ENCODE measurements around the gene FAM135A. TPM values are rescaled to one million over a fixed set of nuclear protein-coding genes. Genes with fewer than 3 reads are reported as not detected.
"Not testable (repeated sequence)": the region's sequence is repeated elsewhere in the genome, so short reads cannot be mapped to it uniquely, and the experiment has no call there.

The FAM135A gene
- total RNA-seq, 1 donor from 2014 or later: 10.6 TPM

DNA sequence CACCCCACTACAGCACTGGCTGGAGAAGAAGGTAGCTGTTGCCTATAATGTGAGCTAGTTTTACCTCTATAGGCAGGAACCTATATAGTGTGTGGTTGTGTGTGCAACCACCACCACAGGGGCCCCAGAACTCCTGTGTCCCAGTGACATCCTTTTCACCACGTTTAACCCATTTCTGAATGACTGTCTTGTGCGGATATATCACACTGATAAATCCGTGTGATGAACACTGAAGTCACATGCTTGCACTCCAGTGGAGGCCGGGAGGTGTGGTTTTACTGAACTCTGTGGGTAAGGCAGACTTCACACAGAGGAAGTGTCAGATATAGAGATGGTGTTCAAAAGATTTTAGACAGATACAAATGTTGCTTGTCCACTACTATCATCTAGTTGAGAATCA lies 185.9 kb downstream of the FAM135A start:
- H3K27me3 Mint-ChIP-seq (ENCODE audit: low read depth): no peaks in the 10 kb centered on the region
- H3K4me1 Mint-ChIP-seq (ENCODE audit: low read depth): no peaks in the 10 kb centered on the region
- H3K9me3 Mint-ChIP-seq (ENCODE audit: low read depth): peaks cover 3% of the 10 kb centered on the region
- no peak for DNase-seq (ENCODE audit: low spot score)
- H3K36me3 Mint-ChIP-seq (ENCODE audit: low read depth): no peaks in the 10 kb centered on the region
- no peak for TF ChIP-seq CTCF (IDR thresholded peaks at IDR 0.05)
- no peak overlapping the region for H3K27ac Mint-ChIP-seq (ENCODE audit: unreplicated experiment)
- H3K4me3 Mint-ChIP-seq (ENCODE audit: unreplicated experiment): no peak overlapping the region

GRCh38 chr6:70601014-70601413 lies 187.7 kb downstream of the FAM135A start:
- no peaks in the 10 kb centered on the region for H3K36me3 Mint-ChIP-seq (ENCODE audit: low read depth)
- no peak for TF ChIP-seq CTCF (IDR thresholded peaks at IDR 0.05)
- peaks cover 7% of the 10 kb centered on the region for H3K9me3 Mint-ChIP-seq (ENCODE audit: low read depth)
- DNase-seq (ENCODE audit: low spot score): no peak
- H3K4me1 Mint-ChIP-seq (ENCODE audit: low read depth): no peaks in the 10 kb centered on the region
- H3K27me3 Mint-ChIP-seq (ENCODE audit: low read depth): no peaks in the 10 kb centered on the region
- no peak overlapping the region for H3K27ac Mint-ChIP-seq (ENCODE audit: unreplicated experiment)
- no peak overlapping the region for H3K4me3 Mint-ChIP-seq (ENCODE audit: unreplicated experiment)

DNA sequence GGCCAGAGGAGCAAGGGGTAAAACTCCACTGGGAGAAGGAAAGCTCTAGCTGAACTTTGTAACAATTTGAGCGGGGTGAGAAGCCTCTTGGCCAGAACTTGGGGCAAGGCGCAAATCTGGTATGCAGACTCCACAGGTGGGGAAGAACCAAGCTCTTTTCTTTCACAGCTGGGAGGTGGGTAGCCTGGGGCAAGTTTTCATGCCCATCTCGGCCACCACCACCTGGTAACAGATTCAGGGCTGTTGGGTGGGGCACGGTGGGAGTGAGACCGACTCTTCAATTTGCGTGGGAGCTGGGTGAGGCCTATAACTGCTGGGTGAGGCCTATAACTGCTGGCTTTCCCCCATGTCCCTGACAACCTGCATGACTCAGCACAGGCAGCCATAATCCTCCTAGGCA lies 190.9 kb downstream of the FAM135A start:
- Mint-ChIP-seq H3K9me3 (ENCODE audit: low read depth) (peaks cover 20% of the 10 kb centered on the region), H3K4me3 (ENCODE audit: unreplicated experiment) (no peak overlapping the region), H3K27ac (ENCODE audit: unreplicated experiment) (no peak overlapping the region), H3K36me3 (ENCODE audit: low read depth) (peaks cover 1% of the 10 kb centered on the region), H3K27me3 (ENCODE audit: low read depth) (peaks cover 8% of the 10 kb centered on the region), H3K4me1 (ENCODE audit: low read depth) (no peaks in the 10 kb centered on the region)
- TF ChIP-seq CTCF (IDR thresholded peaks at IDR 0.05): no peak
- DNase-seq (ENCODE audit: low spot score): no peak

DNA sequence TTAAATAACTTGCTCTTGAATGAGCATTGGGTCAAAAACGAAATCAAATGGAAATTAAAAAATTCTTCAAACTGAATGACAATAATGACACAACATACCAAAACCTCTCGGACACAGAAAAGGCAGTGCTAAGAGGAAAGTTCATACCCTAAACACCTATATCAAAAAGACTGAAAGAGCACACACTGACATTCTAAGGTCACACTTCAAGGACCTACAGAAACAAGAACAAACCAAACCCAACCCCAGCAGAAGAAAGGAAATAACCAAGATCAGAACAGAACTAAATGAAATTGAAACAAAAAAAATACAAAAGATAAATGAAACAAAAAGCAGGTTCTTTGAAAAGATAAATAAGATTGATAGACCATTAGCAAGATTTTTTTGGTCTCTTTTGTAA lies 194.1 kb downstream of the FAM135A start:
- Mint-ChIP-seq H3K9me3 (ENCODE audit: low read depth) (peaks cover 24% of the 10 kb centered on the region), H3K27me3 (ENCODE audit: low read depth) (peaks cover 17% of the 10 kb centered on the region)
- not testable (repeated sequence) for H3K4me1 Mint-ChIP-seq (ENCODE audit: low read depth); DNase-seq (ENCODE audit: low spot score); H3K4me3 Mint-ChIP-seq (ENCODE audit: unreplicated experiment); H3K36me3 Mint-ChIP-seq (ENCODE audit: low read depth); H3K27ac Mint-ChIP-seq (ENCODE audit: unreplicated experiment)

DNA sequence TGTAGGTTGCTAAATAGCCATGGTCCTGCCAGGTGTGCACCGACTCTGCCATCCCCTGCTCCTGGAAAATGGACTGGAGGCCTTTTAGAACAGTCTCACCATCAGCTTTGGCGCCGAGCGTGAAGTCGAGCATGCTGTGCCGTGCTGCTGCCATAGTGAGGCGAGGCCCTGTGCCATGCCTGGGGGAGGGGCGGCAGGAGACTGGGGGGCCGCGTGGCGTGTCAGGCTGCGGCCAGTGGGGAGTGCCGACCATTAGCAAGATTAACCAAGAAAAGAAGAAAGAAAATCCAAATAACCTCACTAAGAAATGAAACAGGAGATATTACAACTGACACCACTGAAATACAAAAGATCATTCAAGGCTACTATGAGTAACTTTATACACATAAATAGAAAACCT lies 195.9 kb downstream of the FAM135A start:
- peaks cover 19% of the 10 kb centered on the region for H3K27me3 Mint-ChIP-seq (ENCODE audit: low read depth)
- not testable (repeated sequence) for H3K27ac Mint-ChIP-seq (ENCODE audit: unreplicated experiment); H3K36me3 Mint-ChIP-seq (ENCODE audit: low read depth); DNase-seq (ENCODE audit: low spot score); H3K4me3 Mint-ChIP-seq (ENCODE audit: unreplicated experiment); H3K4me1 Mint-ChIP-seq (ENCODE audit: low read depth)
- peaks cover 24% of the 10 kb centered on the region for H3K9me3 Mint-ChIP-seq (ENCODE audit: low read depth)

Other genes with a start within 250 kb of the FAM135A start
- 0.27 to 0.69 TPM in 2 of 3 replicates, not detected in the other for gene COL9A1, start 110.4 kb upstream of the FAM135A start, total RNA-seq
- 9.0 to 10.4 TPM (median 9.4 TPM) in 3 replicates for gene SDHAF4, start 153.4 kb downstream of the FAM135A start, total RNA-seq

Measured in chondrocyte (in vitro differentiated cells).